Measurements from ENCODE around the gene PANK4. TPM values are rescaled to one million over a fixed set of nuclear protein-coding genes. Genes with fewer than 3 reads are reported as not detected.

The PANK4 gene
- polyA plus RNA-seq, 1 donor (not counting 4 experiments of a cell fraction or from before 2014, with no cell fraction given), result 14.5 TPM

DNA sequence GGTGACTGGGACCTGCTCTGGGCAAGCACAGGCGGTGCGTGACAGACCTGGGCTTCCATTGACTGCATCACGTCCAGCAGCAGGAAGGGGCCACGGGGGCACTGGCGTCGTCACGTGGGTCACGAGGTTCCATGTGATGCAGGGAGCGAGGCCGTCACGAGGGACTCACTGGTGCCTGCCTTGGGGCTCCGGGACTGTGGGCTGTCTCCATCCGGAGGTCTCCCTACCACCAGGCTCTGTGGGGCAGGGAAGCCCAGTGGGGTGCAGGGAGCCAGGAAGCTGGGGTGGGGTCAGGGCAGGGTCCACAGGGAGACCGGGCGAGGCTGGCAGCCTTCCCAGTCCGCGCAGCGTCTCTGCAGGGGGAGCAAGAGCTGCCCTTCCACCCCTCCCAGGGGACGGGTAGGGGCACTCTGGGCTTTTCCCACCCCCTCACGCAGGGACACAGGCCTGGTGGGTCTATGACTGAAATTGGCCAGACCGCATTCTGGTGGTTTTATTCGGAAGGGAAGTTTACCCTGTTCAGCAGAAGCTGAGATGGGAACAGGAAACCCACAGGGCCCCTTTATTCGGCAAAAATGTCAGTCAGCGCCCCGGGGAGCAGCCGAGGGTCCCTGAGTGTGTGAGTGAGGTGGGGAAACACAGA, 29.4 kb upstream of the PANK4 start:
- H3K9me1 ChIP-seq (ENCODE audit: control insufficient read depth, extremely low read depth, insufficient read depth, low read length), result no peaks in the 10 kb centered on the region
- H4K20me1 ChIP-seq (ENCODE audit: control insufficient read depth, extremely low read depth, insufficient read depth, low read length), result no peaks in the 10 kb centered on the region
- peak overlapping the region; percentile 74 for H3K9ac ChIP-seq (ENCODE audit: control insufficient read depth, extremely low read depth, insufficient read depth, low read length)
- H3K79me2 ChIP-seq (ENCODE audit: control insufficient read depth, insufficient read depth, low read length), result no peaks in the 10 kb centered on the region
- no peak for FAIRE-seq
- peaks cover 11% of the 10 kb centered on the region for H3K4me1 ChIP-seq (ENCODE audit: control insufficient read depth, extremely low read depth, insufficient read depth, low read length)
- dilution Hi-C loops (cut with MboI; ENCODE audit: extremely low pct_ligation_motif_present, low sequenced_read_pairs), result no loop called here
- H3K27me3 ChIP-seq (ENCODE audit: control insufficient read depth, extremely low read depth, insufficient read depth, low read length), result no peaks in the 10 kb centered on the region
- no peak for TF ChIP-seq CTCF (optimal IDR thresholded peaks at IDR 0.05 in 1 of 3, IDR thresholded peaks at IDR 0.05 in 1 of 3, conservative IDR thresholded peaks at IDR 0.05 in 1 of 3; ENCODE audit: extremely low read depth in 1 of 3, insufficient read depth in 2 of 3, low read length in 3 of 3)
- no peak for TF ChIP-seq EZH2 (IDR thresholded peaks at IDR 0.05; ENCODE audit: low read length)
- peak overlapping the region; percentile 93 for H3K4me2 ChIP-seq (ENCODE audit: control insufficient read depth, extremely low read depth, insufficient read depth, low read depth, low read length)
- H2AFZ ChIP-seq (ENCODE audit: control insufficient read depth, low read length), result peak overlapping the region; percentile 92
- no peaks in the 10 kb centered on the region for H3K9me3 ChIP-seq (ENCODE audit: control insufficient read depth, low read depth, low read length)
- peak overlapping the region; percentile 30 to 75 (median 74) for H3K4me3 ChIP-seq (ENCODE audit: control insufficient read depth in 2 of 3, extremely low read depth in 1 of 3, insufficient read depth in 2 of 3, low read depth in 1 of 3, low read length in 3 of 3)
- no peak for DNase-seq (ENCODE audit: low read depth, low spot score)
- peak overlapping the region; percentile 36 for H3K27ac ChIP-seq (ENCODE audit: control insufficient read depth, insufficient read depth, low read length)
- no peaks in the 10 kb centered on the region for H3K36me3 ChIP-seq (ENCODE audit: control insufficient read depth in 2 of 2, extremely low read depth in 1 of 2, insufficient read depth in 2 of 2, low read length in 2 of 2)

- dilution Hi-C loops (cut with MboI; ENCODE audit: extremely low pct_ligation_motif_present, low sequenced_read_pairs), result no loop called here
- Histone ChIP-seq H3K9me1 (ENCODE audit: control insufficient read depth, extremely low read depth, insufficient read depth, low read length) (no peaks in the 10 kb centered on the region), H3K4me3 (ENCODE audit: control insufficient read depth in 2 of 3, extremely low read depth in 1 of 3, insufficient read depth in 2 of 3, low read depth in 1 of 3, low read length in 3 of 3) (no peak overlapping the region), H3K27ac (ENCODE audit: control insufficient read depth, insufficient read depth, low read length) (no peak overlapping the region), H3K9me3 (ENCODE audit: control insufficient read depth, low read depth, low read length) (no peaks in the 10 kb centered on the region), H3K79me2 (ENCODE audit: control insufficient read depth, insufficient read depth, low read length) (no peaks in the 10 kb centered on the region), H4K20me1 (ENCODE audit: control insufficient read depth, extremely low read depth, insufficient read depth, low read length) (no peaks in the 10 kb centered on the region), H3K4me2 (ENCODE audit: control insufficient read depth, extremely low read depth, insufficient read depth, low read depth, low read length) (no peak overlapping the region), H3K4me1 (ENCODE audit: control insufficient read depth, extremely low read depth, insufficient read depth, low read length) (peaks cover 11% of the 10 kb centered on the region), H3K36me3 (ENCODE audit: control insufficient read depth in 2 of 2, extremely low read depth in 1 of 2, insufficient read depth in 2 of 2, low read length in 2 of 2) (no peaks in the 10 kb centered on the region), H3K27me3 (ENCODE audit: control insufficient read depth, extremely low read depth, insufficient read depth, low read length) (no peaks in the 10 kb centered on the region), H3K9ac (ENCODE audit: control insufficient read depth, extremely low read depth, insufficient read depth, low read length) (no peak overlapping the region), H2AFZ (ENCODE audit: control insufficient read depth, low read length) (no peak overlapping the region)
- no peak for TF ChIP-seq EZH2 (IDR thresholded peaks at IDR 0.05; ENCODE audit: low read length)
- peak; percentile 23 to 53 (median 29) for TF ChIP-seq CTCF (optimal IDR thresholded peaks at IDR 0.05 in 1 of 3, IDR thresholded peaks at IDR 0.05 in 1 of 3, conservative IDR thresholded peaks at IDR 0.05 in 1 of 3; ENCODE audit: extremely low read depth in 1 of 3, insufficient read depth in 2 of 3, low read length in 3 of 3)
- FAIRE-seq (no peak), DNase-seq (ENCODE audit: low read depth, low spot score) (no peak)
Measured at GRCh38 chr1:2554621-2555387, 28.4 kb upstream of the PANK4 start.

All from keratinocyte (primary cell).